Uterus (tissue), 2 donors: ENCODE results near the gene VWDE.

ENCODE experiments used
- CTCF ChIP-seq, 4 experiments: fragments of 200-600 bp in 2 of 4; fragments of 450-650 bp in 2 of 4; sonication (generic) in 2 of 4; IDR thresholded peaks; one replicate each; pipeline ENCODE4 v1.5.1; 2016 to 2019; ENCODE audit warnings: antibody characterized with exemption in 4 of 4, mild to moderate bottlenecking in 2 of 4, moderate library complexity in 1 of 4
- POLR2A ChIP-seq, 2 donors: fragments of 450-650 bp; IDR thresholded peaks; one replicate each; pipeline ENCODE4 v1.6.1; 2016; ENCODE audit warnings: antibody characterized with exemption in 2 of 2, mild to moderate bottlenecking in 1 of 2, moderate library complexity in 1 of 2

GRCh38 chr7:12423355-12423996 is 19.8 kb upstream of the VWDE start:
- TF ChIP-seq CTCF (IDR thresholded peaks at IDR 0.05) (no peak), POLR2A (IDR thresholded peaks at IDR 0.05) (no peak)
